ENCODE data around the gene PRPF38B. TPM values are rescaled to one million over a fixed set of nuclear protein-coding genes. Genes with fewer than 3 reads are reported as not detected.
"Not testable (repeated sequence)": the region's sequence is repeated elsewhere in the genome, so short reads cannot be mapped to it uniquely, and the experiment has no call there.

PRPF38B gene
- total RNA-seq, 2 donors from 2014 or later, result 27.3 to 29.8 TPM

DNA sequence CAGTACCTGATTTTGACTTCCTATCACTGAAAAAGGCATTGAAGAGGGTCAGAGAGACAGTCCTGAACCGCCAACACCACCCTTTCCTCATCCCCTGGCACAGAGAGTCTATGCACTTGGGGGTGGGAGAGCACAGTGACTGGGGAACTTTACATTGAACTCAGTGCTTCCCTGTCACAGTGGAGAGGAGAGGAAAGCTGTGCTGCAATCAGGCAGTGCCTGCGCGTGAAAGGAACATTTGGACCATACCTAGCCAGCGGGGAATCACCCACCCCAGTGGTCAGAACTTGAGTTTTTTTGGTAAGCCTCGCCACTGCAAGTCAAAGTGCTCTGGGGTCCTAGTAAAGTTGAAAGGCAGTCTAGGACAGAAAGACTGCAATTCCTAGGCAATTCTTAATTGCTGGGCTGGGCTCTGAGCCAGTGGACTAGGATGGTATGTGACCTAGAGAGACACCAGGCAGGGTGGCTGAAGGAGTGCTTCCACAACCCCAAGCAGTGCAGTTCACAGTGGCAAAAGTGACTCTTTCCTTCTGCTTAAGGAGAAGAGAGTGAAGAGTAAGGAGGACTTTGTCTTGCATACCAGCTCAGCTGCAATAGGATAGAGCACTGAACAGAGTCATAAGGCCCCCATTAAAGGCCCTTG lies 21.9 kb upstream of the PRPF38B start:
- DNase-seq (ENCODE audit: low spot score), result no peak
- intact Hi-C loops (cut with DNase I), result no loop called here

GRCh38 chr1:108671143-108671542 lies 21.0 kb upstream of the PRPF38B start:
- intact Hi-C loops (cut with DNase I), result no loop called here

DNA sequence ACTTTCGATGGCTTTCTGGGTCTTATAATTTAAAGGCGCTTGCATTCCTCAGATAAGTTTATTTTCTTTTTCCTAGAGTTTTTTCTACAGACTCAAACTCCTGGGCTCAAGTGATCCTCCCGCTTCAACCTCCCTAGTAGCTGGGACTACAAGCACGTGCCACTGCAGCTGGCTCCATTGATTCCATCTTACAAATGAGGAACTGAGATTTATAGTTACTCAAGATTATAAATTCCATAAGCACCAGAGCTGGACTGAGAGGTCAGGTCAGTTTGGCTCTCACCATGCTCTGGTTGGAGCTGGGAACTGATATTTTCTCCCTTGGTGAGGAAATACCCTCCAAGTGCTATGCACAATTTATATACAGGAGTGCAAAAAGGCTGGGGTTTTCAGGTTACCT lies 13.4 kb upstream of the PRPF38B start:
- no peak for DNase-seq (ENCODE audit: low spot score)
- intact Hi-C loops (cut with DNase I), result no loop called here

More at GRCh38 chr1:108671143-108671542, 21.0 kb upstream of the PRPF38B start:
- no peak for DNase-seq (ENCODE audit: low spot score)

GRCh38 chr1:108679586-108680213 lies 12.4 kb upstream of the PRPF38B start:
- DNase-seq (ENCODE audit: low spot score), result no peak
- intact Hi-C loops (cut with DNase I), result no loop called here

- DNase-seq (ENCODE audit: low spot score), result not testable (repeated sequence)
These were observed 10.4 kb upstream of the PRPF38B start for GRCh38 chr1:108681701-108682100.

GRCh38 chr1:108685529-108685928 lies 6.6 kb upstream of the PRPF38B start:
- intact Hi-C loops (cut with DNase I), result no loop called here

More at GRCh38 chr1:108681701-108682100, 10.4 kb upstream of the PRPF38B start:
- intact Hi-C loops (cut with DNase I), result not testable (repeated sequence)

GRCh38 chr1:108686614-108687313 lies 5.3 kb upstream of the PRPF38B start:
- DNase-seq (ENCODE audit: low spot score), result no peak
- intact Hi-C loops (cut with DNase I), result no loop called here

More at GRCh38 chr1:108685529-108685928, 6.6 kb upstream of the PRPF38B start:
- DNase-seq (ENCODE audit: low spot score), result no peak

DNA sequence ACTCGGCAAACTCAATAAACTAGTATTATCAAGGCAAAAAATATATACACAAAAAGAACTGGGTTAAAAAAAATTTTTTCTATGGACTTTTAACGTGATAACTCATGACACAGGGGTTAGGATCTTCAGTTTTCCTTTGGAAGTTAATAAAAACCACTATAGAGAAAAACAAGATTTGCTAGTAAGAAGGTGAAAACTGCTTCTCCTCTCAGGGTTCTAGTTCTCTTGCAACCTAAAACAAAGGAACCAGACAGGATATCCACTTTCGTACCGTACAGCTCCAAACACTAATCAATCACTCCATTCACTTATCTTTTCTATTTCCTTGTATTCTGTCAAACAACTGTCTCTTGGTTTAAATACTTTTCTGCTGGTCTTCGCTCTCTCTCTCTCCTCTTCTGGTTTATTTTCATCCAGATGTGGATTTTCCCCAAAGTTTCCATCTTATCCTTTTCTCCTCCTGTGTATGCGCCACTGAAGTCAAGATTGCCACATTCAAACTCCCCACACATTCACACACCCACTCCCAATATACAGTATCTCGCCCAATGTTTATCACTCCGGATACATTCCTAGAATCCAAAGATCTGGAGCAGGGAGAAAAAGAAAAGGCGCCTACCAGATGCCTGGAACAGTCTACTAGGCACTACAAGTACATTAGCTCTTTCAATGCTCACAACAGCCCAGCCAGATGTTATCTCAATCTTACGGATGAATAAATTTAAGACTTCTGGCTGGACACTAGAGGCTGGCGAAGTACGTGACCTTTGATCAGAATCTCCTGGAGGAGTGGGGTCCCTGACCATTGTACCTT lies 775 bp upstream of the PRPF38B start:
- DNase-seq (ENCODE audit: low spot score), result no peak
- intact Hi-C loops (cut with DNase I), result loop anchor here in 1 of 2 donors (5.0 kb wide), 1 partner anchor 56 kb away; the partner anchor contains the start of gene STXBP3

GRCh38 chr1:108692724-108693655 lies 880 bp downstream of the PRPF38B start:
- DNase-seq (ENCODE audit: low spot score), result no peak
- intact Hi-C loops (cut with DNase I), result loop anchor here in 1 of 2 donors (5.0 kb wide), 1 partner anchor 54 kb away; the partner anchor contains the start of gene STXBP3

DNA sequence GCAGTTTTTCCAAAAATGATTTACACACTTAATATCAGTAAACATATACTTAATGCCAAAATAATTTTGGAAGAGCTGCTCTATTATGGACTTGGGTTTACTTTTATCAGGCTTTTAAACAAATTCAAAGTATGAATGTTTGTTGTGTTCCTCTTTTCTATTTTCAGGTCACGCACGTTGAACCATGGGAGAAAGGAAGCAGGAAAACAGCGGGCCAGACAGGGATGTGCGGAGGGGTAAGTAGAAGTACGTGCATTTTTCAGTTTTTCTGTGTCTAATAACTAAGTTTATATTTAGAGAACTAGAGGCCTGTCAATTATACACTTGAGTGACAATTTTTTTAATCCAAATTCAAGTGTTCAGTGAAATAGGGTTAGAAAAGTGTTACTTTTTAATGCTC lies 3.4 kb downstream of the PRPF38B start:
- intact Hi-C loops (cut with DNase I), result no loop called here
- no peak for DNase-seq (ENCODE audit: low spot score)

- intact Hi-C loops (cut with DNase I), result no loop called here
- DNase-seq (ENCODE audit: low spot score), result no peak
These were observed 7.5 kb downstream of the PRPF38B start for GRCh38 chr1:108699375-108700332.

DNA sequence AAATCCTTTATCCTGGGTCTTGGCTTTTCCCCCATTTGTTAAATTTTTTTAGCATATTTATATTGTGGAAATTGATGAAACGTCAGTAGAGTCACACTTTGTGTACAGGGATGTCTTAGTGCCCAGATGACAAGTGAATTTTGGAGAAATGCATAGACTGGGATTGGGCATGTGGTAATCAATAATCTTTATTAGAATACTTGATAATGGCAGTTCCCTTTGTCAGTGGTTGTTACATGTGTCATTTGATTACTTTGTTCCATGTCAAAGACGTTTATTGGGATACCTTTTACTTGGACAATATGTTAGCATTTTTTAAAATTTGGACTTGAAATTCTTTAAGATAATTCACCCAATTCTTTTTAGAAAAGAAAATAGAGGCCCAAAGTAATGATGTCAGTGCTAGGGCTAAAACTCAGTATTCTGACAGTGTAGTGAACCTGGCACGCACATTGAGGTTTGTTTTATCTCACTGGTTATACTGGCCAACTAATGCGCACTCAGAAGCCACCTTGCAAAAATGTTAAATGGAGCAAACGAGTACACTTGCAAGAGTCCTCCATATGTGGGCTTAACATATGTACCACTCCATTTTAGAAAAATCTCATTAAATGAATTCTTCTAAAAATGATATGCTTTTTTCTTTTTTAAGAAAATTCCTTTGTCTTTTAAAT lies 9.2 kb downstream of the PRPF38B start:
- no peak for DNase-seq (ENCODE audit: low spot score)
- intact Hi-C loops (cut with DNase I), result no loop called here

DNA sequence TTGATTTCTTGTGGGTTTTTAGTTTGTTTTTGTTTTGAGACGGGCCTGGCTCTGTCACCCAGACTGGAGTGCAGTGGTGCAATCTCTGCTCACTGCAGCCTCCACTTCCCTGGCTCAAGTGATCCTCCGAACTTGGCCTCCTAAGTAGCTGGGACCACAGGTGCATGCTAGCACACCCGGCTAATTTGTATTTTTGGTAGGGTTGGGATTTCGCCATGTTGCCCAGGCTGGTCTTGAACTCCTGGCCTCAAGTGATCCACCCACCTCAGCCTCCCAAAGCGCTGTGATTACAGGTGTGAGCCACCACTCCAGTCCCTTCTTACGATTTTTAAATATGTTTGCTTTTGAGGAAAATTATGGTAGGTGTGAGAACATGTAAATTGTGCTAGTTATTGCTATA lies 10.0 kb downstream of the PRPF38B start:
- intact Hi-C loops (cut with DNase I); DNase-seq (ENCODE audit: low spot score): not testable (repeated sequence)

- intact Hi-C loops (cut with DNase I), result no loop called here
- no peak for DNase-seq (ENCODE audit: low spot score)
These were observed 11.8 kb downstream of the PRPF38B start for GRCh38 chr1:108703939-108704338.

- DNase-seq (ENCODE audit: low spot score), result no peak
- intact Hi-C loops (cut with DNase I), result no loop called here
These were observed 12.4 kb downstream of the PRPF38B start for GRCh38 chr1:108704496-108704895.

DNA sequence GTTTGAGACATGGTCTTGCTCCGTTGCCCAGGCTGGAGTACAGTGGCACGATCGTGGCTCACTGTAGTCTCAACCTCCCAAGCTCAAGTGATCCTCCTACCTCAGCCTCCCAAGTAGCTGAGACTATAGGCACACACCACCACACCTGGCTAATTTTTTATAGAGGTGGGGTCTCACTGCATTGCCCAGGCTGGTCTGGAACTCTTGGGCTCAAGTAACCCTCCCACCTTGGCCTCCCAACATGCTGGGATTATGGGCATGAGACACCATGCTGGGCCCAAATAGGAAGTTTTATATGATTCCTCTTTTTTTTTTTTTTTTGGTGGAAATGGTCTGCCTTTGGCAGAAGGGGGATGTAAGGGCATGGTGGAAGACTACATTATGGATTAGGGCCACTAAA lies 14.5 kb downstream of the PRPF38B start:
- DNase-seq (ENCODE audit: low spot score), result no peak
- intact Hi-C loops (cut with DNase I), result no loop called here
